ENCODE measurements around the gene DENND11. TPM values are rescaled to one million over a fixed set of nuclear protein-coding genes. Genes with fewer than 3 reads are reported as not detected.

DENND11 gene
- total and polyA plus RNA-seq, 10 donors, result 7.6 to 68.4 (median 48.8) TPM

DNA sequence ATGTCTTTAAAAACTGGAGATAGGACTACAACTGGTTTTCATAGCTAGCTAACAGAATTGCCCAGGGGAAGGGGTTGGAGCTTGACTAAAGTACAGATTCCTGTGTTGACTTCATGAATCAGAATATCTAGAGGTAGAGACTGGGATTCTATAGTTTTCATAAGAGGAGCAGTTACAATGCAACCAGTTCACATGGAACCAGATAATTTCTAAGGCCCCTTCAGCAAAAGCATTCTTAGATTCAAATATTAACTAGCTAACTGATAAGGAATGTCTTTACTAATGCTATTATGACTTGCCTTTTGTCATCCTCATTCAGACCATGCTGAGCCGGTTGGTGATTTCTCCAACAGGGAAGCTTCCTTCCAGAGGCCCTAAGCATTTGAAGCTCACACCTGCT lies 11.9 kb upstream of the DENND11 start:
- no peaks in the 10 kb centered on the region for H3K27me3 ChIP-seq (replicated peaks in 1 of 7)
- intact Hi-C loops (cut with DNase I; ENCODE audit: low total_unique reads), result no loop called here
- no peak for DNase-seq
- no peak overlapping the region for H3K27ac ChIP-seq
- no peak overlapping the region for H3K4me3 ChIP-seq
- TF ChIP-seq POLR2AphosphoS5 (IDR thresholded peaks at IDR 0.05) (no peak), POLR2A (IDR thresholded peaks at IDR 0.05) (no peak)
- TF ChIP-seq, protein P1, sequence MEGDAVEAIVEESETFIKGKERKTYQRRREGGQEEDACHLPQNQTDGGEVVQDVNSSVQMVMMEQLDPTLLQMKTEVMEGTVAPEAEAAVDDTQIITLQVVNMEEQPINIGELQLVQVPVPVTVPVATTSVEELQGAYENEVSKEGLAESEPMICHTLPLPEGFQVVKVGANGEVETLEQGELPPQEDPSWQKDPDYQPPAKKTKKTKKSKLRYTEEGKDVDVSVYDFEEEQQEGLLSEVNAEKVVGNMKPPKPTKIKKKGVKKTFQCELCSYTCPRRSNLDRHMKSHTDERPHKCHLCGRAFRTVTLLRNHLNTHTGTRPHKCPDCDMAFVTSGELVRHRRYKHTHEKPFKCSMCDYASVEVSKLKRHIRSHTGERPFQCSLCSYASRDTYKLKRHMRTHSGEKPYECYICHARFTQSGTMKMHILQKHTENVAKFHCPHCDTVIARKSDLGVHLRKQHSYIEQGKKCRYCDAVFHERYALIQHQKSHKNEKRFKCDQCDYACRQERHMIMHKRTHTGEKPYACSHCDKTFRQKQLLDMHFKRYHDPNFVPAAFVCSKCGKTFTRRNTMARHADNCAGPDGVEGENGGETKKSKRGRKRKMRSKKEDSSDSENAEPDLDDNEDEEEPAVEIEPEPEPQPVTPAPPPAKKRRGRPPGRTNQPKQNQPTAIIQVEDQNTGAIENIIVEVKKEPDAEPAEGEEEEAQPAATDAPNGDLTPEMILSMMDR (IDR thresholded peaks at IDR 0.05 in 8 of 11, conservative IDR thresholded peaks at IDR 0.05 in 3 of 11), result no peak
- H3K9me3 ChIP-seq, result no peaks in the 10 kb centered on the region
- 90 to 97% (median 94%) methylated on average over 1 of the region's 1 CpG for WGBS, 5 donors
- H3K36me3 ChIP-seq, result peaks cover 0 to 5% (median 0%) of the 10 kb centered on the region in 6 donors
- no peaks in the 10 kb centered on the region for H3K4me1 ChIP-seq

DNA sequence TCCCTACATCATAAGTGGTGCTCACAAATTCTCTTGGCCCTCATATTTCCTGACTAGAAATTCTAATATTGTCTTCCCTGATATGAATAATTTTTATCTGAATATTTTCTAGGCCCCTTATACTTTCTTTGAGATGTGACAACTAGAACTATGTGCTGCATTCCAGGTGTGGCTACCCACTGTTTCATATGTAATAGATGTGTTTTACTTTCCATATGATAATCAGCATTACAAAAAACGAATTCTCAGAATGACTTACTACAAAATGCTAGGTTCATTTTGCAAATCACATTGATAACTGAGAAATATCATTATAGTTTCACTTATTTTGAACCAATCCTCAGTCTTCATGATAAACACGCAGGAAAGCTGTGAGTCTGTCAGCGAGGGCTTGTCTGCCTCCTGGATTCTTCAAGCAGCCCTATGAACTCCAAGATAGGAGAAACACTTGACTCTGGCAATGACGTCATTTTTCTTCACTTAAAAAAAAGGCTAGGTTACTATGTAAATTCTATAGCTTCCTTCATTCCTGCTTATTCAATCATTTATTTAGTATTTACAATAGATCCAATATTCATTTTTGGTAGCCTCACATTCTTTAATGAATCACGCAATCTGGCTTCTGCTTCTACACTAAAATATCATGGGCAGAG lies 10.8 kb upstream of the DENND11 start:
- Histone ChIP-seq H3K27ac (no peak overlapping the region), H3K9me3 (no peaks in the 10 kb centered on the region), H3K4me1 (no peaks in the 10 kb centered on the region), H3K27me3 (replicated peaks in 1 of 7) (no peaks in the 10 kb centered on the region), H3K36me3 (peaks cover 0 to 5% (median 0%) of the 10 kb centered on the region in 6 donors), H3K4me3 (no peak overlapping the region)
- WGBS, 5 donors, result 84 to 94% (median 87%) methylated on average over 5 of the region's 5 CpGs
- TF ChIP-seq, protein P1 (IDR thresholded peaks at IDR 0.05 in 8 of 11, conservative IDR thresholded peaks at IDR 0.05 in 3 of 11), result no peak
- TF ChIP-seq POLR2A (IDR thresholded peaks at IDR 0.05) (no peak), POLR2AphosphoS5 (IDR thresholded peaks at IDR 0.05) (no peak)
- no peak for DNase-seq
- intact Hi-C loops (cut with DNase I; ENCODE audit: low total_unique reads), result no loop called here

DNA sequence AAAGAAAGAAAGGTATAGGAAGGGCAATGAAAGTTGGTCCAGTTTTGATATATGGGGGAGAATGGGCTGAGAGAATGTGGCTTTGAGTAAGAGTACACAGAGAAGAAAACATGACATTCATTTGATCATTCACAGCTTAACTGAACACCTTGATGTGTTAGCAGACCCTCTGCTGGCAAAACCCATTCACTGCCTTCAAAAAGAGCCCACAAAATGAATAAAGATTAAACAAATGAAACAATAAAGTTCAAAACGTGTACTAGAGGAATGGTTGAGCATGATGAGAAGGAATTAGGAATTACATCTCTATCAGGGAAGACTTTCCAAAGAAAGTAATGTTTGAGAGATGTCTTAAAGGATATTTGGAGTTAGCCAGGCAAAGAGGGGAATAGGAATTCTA lies 8.3 kb upstream of the DENND11 start:
- H3K36me3 ChIP-seq, result peaks cover 0 to 5% (median 0%) of the 10 kb centered on the region in 6 donors
- intact Hi-C loops (cut with DNase I; ENCODE audit: low total_unique reads), result no loop called here
- H3K9me3 ChIP-seq, result no peaks in the 10 kb centered on the region
- no peaks in the 10 kb centered on the region for H3K27me3 ChIP-seq (replicated peaks in 1 of 7)
- TF ChIP-seq, protein P1 (IDR thresholded peaks at IDR 0.05 in 8 of 11, conservative IDR thresholded peaks at IDR 0.05 in 3 of 11), result no peak
- TF ChIP-seq POLR2A (IDR thresholded peaks at IDR 0.05) (no peak), POLR2AphosphoS5 (IDR thresholded peaks at IDR 0.05) (no peak)
- H3K4me1 ChIP-seq, result no peaks in the 10 kb centered on the region
- no peak overlapping the region for H3K4me3 ChIP-seq
- 30 to 46% (median 39%) methylated on average over 1 of the region's 1 CpG for WGBS, 5 donors
- no peak for DNase-seq
- no peak overlapping the region for H3K27ac ChIP-seq

DNA sequence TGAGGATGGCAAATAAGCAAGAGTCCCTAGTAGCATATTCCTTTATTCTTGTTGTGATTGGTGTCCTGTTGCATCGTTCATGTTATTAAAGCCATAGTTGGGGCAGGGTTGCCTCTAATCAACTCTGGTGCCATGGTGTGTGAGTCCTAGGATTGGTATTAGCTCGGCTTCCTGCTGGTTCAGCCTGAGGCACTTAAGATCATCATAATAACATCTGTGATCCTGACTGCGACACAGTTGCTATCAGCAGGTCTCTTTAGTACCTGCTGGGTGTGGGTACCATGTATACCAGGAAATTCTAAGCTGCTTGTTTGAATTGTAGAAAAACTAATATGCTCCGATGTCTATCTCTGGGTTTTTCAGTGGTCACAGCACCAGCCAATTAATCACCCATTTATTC lies 7.8 kb upstream of the DENND11 start:
- intact Hi-C loops (cut with DNase I; ENCODE audit: low total_unique reads), result no loop called here
- 90 to 93% (median 92%) methylated on average over 4 of the region's 4 CpGs for WGBS, 5 donors

More for the DNA sequence above, 7.8 kb upstream of the DENND11 start:
- no peaks in the 10 kb centered on the region for H3K27me3 ChIP-seq (replicated peaks in 1 of 7)
- no peaks in the 10 kb centered on the region for H3K4me1 ChIP-seq
- H3K36me3 ChIP-seq, result peaks cover 0 to 5% (median 0%) of the 10 kb centered on the region in 6 donors
- no peak overlapping the region for H3K4me3 ChIP-seq
- TF ChIP-seq POLR2AphosphoS5 (IDR thresholded peaks at IDR 0.05) (no peak), POLR2A (IDR thresholded peaks at IDR 0.05) (no peak)
- TF ChIP-seq, protein P1 (IDR thresholded peaks at IDR 0.05 in 8 of 11, conservative IDR thresholded peaks at IDR 0.05 in 3 of 11), result no peak
- no peak overlapping the region for H3K27ac ChIP-seq
- no peak for DNase-seq
- no peaks in the 10 kb centered on the region for H3K9me3 ChIP-seq

Data from spleen (tissue), 11 donors.